ENCODE data around the gene ANGPTL7. TPM values are rescaled to one million over a fixed set of nuclear protein-coding genes. Genes with fewer than 3 reads are reported as not detected.
"Not testable (repeated sequence)": the region's sequence is repeated elsewhere in the genome, so short reads cannot be mapped to it uniquely, and the experiment has no call there.

The ANGPTL7 gene
- polyA plus RNA-seq, 6 donors from 2014 or later = not detected

DNA sequence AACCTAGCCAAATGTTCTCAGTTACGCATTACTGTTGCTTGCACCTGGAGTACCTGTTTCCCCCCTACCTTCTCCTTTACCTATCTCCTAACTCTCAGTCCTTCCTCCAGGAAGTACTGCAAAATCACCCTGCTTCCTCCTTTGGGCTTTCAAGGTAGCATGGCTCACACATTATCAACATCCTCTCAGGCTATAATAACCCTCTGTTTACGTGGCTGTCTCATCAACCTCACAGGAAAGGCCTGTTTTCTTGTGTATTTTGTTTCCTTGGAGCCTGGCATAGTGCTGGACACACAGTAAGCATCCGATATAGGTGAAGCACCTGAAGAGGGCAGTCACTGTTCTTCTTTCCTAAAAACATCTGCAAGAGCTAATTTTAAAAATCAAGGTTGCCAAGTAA, 32.7 kb upstream of the ANGPTL7 start:
- Mint-ChIP-seq H3K4me1 (peaks cover 18 to 25% (median 22%) of the 10 kb centered on the region in 3 donors), H3K36me3 (peaks cover 21 to 22% of the 10 kb centered on the region in 2 donors), H3K27ac (peak overlapping the region in 4 of 6 donors; percentile 20 to 98 (median 72)), H3K4me3 (peak overlapping the region in 1 of 8 donors; percentile 58), H3K27me3 (no peaks in the 10 kb centered on the region), H3K9me3 (no peaks in the 10 kb centered on the region)
- no peak for ATAC-seq (ENCODE audit: low read depth in 2 of 2)
- DNase-seq = no peak

DNA sequence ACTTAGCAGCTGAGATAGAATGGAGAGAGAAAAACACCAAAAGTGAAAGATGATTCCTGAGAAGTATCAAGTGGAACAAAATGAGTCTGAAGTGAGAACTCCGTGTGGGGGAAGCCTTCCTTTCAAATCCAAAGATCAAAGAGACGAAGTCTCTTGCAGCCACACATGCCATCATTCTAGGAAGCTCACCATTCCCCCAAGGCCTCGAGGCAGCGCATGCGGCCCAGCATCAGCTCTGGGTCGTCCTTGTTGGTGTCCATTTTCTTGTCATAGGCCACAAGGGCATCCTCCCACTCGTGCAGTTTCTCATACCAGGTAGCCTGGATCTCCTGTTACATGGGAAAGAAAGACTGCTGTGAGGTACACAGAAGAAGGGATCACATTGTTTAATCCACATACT, 32.2 kb upstream of the ANGPTL7 start:
- Mint-ChIP-seq H3K27me3 (no peaks in the 10 kb centered on the region), H3K36me3 (peaks cover 21 to 22% of the 10 kb centered on the region in 2 donors), H3K4me3 (peak overlapping the region in 1 of 8 donors; percentile 58), H3K27ac (peak overlapping the region in 5 of 6 donors; percentile 18 to 98 (median 34)), H3K9me3 (peaks cover 0 to under 1% (median 0%) of the 10 kb centered on the region in 7 donors), H3K4me1 (peaks cover 18 to 25% (median 22%) of the 10 kb centered on the region in 3 donors)
- no peak for ATAC-seq (ENCODE audit: low read depth in 2 of 2)
- no peak for DNase-seq

DNA sequence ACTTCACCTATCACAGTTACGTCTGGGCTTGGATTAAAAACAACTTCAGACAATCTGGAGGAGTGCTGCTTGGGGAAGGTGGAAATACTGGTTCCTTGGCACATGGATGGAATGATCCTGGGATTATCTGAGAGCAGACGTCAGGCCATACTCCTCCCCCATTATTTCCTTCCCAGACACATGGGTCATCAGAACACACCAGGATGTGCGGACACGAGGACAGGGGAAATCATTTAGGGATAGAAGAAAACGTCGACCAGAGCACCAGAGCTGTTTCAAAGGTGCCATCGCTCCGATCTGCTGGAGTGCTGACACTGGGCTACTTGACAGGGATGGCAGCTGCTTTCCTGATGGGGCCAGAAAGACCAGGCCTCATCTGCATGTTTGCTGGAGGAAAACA, 31.8 kb upstream of the ANGPTL7 start:
- Mint-ChIP-seq H3K9me3 (peaks cover 0 to 3% (median 0%) of the 10 kb centered on the region in 7 donors), H3K27ac (peak overlapping the region in 3 of 6 donors; percentile 65 to 86 (median 67)), H3K27me3 (no peaks in the 10 kb centered on the region), H3K4me1 (peaks cover 18 to 25% (median 22%) of the 10 kb centered on the region in 3 donors), H3K36me3 (peaks cover 21 to 22% of the 10 kb centered on the region in 2 donors), H3K4me3 (peak overlapping the region in 2 of 8 donors; percentile 34 to 35)
- DNase-seq (no peak), ATAC-seq (ENCODE audit: low read depth in 2 of 2) (no peak)

DNA sequence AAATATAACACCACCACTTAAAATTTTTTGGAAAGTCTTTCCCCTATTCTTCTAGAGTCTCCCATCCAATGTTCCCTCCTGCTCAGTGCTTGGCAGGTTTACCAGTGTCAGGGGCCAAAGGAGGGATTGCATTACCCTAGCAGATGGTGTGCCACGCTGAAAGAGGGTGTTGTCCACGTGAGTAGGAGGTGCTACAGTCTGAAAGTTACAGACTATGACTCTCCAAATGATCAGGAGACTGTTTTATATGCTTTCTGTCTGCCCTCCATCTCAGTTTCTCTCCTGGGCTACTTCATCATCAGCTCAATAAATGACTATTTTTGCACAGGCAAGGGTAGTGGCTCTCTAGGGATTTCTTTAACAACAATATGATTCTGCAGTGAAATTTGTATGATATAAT, 31.3 kb upstream of the ANGPTL7 start:
- Mint-ChIP-seq H3K36me3 (peaks cover 16 to 17% of the 10 kb centered on the region in 2 donors), H3K4me3 (peak overlapping the region in 2 of 8 donors; percentile 37 to 65), H3K27ac (peak overlapping the region in 3 of 6 donors; percentile 13 to 88 (median 71)), H3K4me1 (peaks cover 18 to 25% (median 22%) of the 10 kb centered on the region in 3 donors), H3K9me3 (peaks cover 0 to 3% (median 0%) of the 10 kb centered on the region in 7 donors), H3K27me3 (no peaks in the 10 kb centered on the region)
- ATAC-seq (ENCODE audit: low read depth in 2 of 2) (no peak), DNase-seq (no peak)

DNA sequence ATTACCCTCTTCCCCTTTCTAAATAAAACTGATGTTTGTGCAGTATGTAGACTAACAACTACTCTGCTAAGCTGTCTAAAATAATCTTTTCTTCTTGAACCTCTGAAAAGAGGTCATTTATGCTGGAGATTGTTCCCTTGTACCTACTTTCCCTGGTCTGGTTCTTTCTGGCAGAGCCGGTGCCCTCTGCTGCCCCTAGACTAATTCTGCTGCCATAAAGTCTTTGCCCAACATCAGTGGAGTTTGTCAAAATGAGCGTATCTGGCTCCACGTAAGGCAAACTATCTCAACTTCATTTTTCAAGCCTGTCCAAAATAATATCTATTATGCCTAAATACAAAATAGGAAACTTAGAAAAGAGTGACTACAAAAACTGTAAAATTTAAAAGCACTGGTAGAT, 30.9 kb upstream of the ANGPTL7 start:
- Mint-ChIP-seq H3K4me3 (peak overlapping the region in 1 of 8 donors; percentile 65), H3K27me3 (no peaks in the 10 kb centered on the region), H3K36me3 (peaks cover 13% of the 10 kb centered on the region in 2 donors)

DNA sequence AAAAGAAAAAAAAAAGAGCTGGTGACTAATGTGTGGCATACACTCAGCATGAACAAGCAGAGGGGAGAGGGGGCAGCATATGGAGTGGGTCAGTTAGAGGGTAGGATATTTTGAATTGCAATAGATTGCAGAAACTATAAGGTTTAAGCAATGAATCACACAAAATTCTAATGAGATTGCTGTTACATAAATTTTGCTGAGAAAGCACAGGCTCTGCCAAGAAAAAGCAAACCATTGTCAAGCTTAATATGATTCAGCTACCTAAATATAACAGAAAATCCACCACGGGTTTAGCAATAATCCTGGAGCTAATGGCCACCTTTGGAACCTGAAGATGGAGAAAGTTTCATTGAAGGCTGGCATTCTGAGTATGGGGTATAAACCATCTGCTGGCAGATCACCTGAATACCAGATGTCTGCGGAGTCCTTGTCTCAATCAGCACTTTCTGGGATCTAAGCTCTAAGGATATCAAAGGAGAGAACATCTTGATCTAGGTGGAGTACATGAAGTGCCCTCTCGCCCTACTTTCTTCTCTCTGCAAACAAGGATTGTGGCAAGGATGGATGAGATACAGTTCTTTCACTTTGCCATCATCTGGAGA, 30.3 kb upstream of the ANGPTL7 start:
- no peak for ATAC-seq (ENCODE audit: low read depth in 2 of 2)
- H3K27me3 Mint-ChIP-seq = no peaks in the 10 kb centered on the region
- no peak overlapping the region for H3K4me3 Mint-ChIP-seq
- DNase-seq = no peak
- H3K4me1 Mint-ChIP-seq = peaks cover 18 to 25% (median 22%) of the 10 kb centered on the region in 3 donors
- peaks cover 13 to 17% of the 10 kb centered on the region in 2 donors for H3K36me3 Mint-ChIP-seq
- H3K9me3 Mint-ChIP-seq = peaks cover 0 to 3% (median 0%) of the 10 kb centered on the region in 7 donors
- H3K27ac Mint-ChIP-seq = peak overlapping the region in 3 of 6 donors; percentile 43 to 88 (median 71)

More for the DNA sequence above, 30.9 kb upstream of the ANGPTL7 start:
- ATAC-seq (ENCODE audit: low read depth in 2 of 2) = no peak
- no peak for DNase-seq
- Mint-ChIP-seq H3K4me1 (peaks cover 18 to 25% (median 22%) of the 10 kb centered on the region in 3 donors), H3K9me3 (peaks cover 0 to 3% (median 0%) of the 10 kb centered on the region in 7 donors), H3K27ac (peak overlapping the region in 5 of 6 donors; percentile 13 to 94 (median 71))

DNA sequence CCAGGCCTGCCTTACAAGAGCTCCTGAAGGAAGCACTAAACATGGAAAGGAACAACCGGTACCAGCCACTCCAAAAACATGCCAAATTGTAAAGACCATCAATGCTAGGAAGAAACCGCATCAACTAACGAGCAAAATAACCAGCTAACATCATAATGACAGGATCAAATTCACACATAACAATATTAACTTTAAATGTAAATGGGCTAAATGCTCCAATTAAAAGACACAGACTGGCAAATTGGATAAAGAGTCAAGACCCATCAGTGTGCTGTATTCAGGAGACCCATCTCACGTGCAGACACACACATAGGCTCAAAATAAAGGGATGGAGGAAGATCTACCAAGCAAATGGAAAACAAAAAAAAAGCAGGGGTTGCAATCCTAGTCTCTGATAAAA, 26.4 kb upstream of the ANGPTL7 start:
- not testable (repeated sequence) for H3K9me3 Mint-ChIP-seq; DNase-seq; ATAC-seq (ENCODE audit: low read depth in 2 of 2); H3K36me3 Mint-ChIP-seq; H3K4me1 Mint-ChIP-seq; H3K27me3 Mint-ChIP-seq; H3K27ac Mint-ChIP-seq
- peak overlapping the region in 1 of 8 donors; percentile 22 for H3K4me3 Mint-ChIP-seq

DNA sequence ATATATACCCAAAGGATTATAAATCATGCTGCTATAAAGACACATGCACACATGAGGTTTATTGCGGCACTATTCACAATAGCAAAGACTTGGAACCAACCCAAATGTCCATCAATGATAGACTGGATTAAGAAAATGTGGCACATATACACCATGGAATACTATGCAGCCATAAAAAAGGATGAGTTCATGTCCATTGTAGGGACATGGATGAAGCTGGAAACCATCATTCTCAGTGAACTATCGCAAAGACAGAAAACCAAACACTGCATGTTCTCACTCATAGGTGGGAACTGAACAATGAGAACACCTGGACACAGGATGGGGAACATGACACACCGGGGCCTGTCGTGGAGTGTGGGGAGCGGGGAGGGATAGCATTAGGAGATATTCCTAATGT, 22.4 kb upstream of the ANGPTL7 start:
- H3K27ac Mint-ChIP-seq = peak overlapping the region in 1 of 6 donors; percentile 29
- not testable (repeated sequence) for H3K4me3 Mint-ChIP-seq; DNase-seq; ATAC-seq (ENCODE audit: low read depth in 2 of 2); H3K4me1 Mint-ChIP-seq; H3K27me3 Mint-ChIP-seq; H3K36me3 Mint-ChIP-seq; H3K9me3 Mint-ChIP-seq

DNA sequence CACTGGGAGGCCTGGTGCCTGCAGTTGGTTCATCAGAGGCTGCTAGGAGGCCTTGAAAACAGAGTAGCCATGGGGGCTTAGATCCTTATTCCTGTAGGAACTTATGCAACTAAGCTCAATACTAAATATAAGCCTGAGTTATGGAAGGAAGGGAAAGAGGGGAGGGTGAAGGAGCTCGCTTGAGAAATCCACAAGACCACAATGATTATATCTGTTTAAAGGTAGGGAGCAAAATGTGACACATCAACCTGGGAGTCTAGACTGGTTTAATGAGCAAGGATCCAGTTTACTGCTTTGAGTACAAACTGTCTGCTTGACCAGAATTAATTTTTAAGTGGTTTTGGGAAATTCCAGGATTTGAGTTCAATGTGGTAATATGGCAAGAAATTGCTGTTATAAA, 20.4 kb upstream of the ANGPTL7 start:
- H3K36me3 Mint-ChIP-seq = peaks cover 4 to 6% of the 10 kb centered on the region in 2 donors
- no peaks in the 10 kb centered on the region for H3K27me3 Mint-ChIP-seq
- H3K9me3 Mint-ChIP-seq = peaks cover 0 to 6% (median 0%) of the 10 kb centered on the region in 7 donors
- H3K27ac Mint-ChIP-seq = peak overlapping the region in 2 of 6 donors; percentile 13 to 60
- no peak for DNase-seq
- no peak overlapping the region for H3K4me3 Mint-ChIP-seq
- no peak for ATAC-seq (ENCODE audit: low read depth in 2 of 2)
- H3K4me1 Mint-ChIP-seq = peaks cover 0 to 4% (median 0%) of the 10 kb centered on the region in 3 donors

DNA sequence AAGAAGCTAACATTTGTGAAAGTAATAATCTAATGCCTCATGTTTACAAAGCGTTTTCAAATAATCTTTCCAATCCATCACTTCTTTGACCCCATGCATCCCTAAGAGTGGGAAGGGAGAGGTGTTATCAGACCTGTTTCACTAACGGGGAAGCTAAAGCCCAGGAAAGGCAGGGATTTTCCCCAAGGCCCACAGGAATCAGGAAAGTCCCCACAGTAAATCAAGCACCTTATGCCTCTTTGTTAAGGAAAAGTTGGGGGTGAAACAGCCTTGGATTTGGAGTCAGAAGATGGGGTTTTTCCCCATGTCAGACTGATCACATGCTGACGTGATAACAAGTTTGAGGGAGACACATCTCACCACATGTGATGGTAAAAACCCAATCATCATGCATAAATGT, 20.0 kb upstream of the ANGPTL7 start:
- H3K27ac Mint-ChIP-seq = peak overlapping the region in 1 of 6 donors; percentile 38
- peaks cover 0 to 4% (median 0%) of the 10 kb centered on the region in 3 donors for H3K4me1 Mint-ChIP-seq
- H3K9me3 Mint-ChIP-seq = peaks cover 0 to 6% (median 0%) of the 10 kb centered on the region in 7 donors
- peaks cover 5 to 9% of the 10 kb centered on the region in 2 donors for H3K36me3 Mint-ChIP-seq
- no peaks in the 10 kb centered on the region for H3K27me3 Mint-ChIP-seq
- no peak overlapping the region for H3K4me3 Mint-ChIP-seq
- no peak for ATAC-seq (ENCODE audit: low read depth in 2 of 2)
- DNase-seq = no peak

DNA sequence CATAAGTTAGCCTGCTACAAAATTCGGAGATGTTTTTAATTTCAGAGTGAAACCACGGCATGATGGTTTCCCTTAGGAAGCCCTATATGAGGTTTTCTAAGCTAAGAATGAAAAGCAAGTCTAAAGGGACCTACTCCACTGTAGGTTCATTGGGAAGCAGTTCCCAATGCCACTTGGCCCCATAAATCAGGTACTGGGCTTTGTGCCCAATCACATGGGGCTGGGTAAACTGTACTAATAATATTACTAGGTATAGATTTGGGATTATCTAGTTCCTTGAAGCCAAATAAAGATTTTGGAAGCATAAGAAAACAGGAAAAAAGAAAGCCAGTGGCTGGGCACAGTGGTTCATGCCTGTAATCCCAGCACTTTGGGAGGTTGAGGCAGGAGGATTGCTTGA, 19.1 kb upstream of the ANGPTL7 start:
- DNase-seq = no peak
- H3K4me3 Mint-ChIP-seq = no peak overlapping the region
- H3K9me3 Mint-ChIP-seq = peaks cover 0 to 6% (median 0%) of the 10 kb centered on the region in 7 donors
- H3K36me3 Mint-ChIP-seq = peaks cover 5 to 13% of the 10 kb centered on the region in 2 donors
- H3K4me1 Mint-ChIP-seq = peaks cover 0 to 4% (median 0%) of the 10 kb centered on the region in 3 donors
- H3K27me3 Mint-ChIP-seq = no peaks in the 10 kb centered on the region
- no peak overlapping the region for H3K27ac Mint-ChIP-seq
- ATAC-seq (ENCODE audit: low read depth in 2 of 2) = no peak

DNA sequence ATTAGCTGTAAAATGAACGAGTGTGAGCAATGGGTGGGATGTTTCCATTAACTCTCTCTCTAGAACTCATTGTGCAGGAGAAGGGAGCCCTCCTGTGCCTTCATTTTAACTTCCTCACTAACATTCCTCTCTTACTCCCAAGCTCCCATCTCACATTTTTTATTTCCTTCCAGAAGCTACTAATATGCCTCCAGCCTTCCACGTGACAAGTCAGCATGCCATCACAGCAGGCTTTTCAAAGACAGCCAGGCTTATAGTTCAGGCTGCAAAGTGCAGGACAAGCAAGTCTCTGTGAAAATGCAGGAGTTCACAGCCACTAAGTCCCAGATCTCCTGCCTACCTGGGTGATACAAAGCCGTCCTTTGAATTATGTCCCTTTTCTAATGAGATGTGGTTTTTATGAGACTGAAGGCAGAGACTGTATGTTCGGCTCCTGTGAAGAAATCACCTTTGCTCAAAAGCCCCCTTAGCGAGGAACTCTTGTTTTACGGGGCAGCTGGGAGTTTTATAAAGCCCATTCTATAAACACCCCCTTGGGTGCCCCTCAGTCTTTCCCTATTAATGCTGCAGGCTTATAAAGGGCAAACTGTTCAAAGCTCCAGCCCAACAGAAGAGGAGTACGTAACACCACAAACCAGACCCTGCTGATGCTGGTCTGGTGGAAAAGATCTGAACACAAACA, 14.8 kb upstream of the ANGPTL7 start:
- Mint-ChIP-seq H3K9me3 (no peaks in the 10 kb centered on the region), H3K27me3 (no peaks in the 10 kb centered on the region), H3K27ac (peak overlapping the region in 2 of 6 donors; percentile 83 to 89), H3K4me3 (no peak overlapping the region), H3K36me3 (peaks cover 5 to 13% of the 10 kb centered on the region in 2 donors), H3K4me1 (peaks cover 0 to 4% (median 0%) of the 10 kb centered on the region in 3 donors)
- ATAC-seq (ENCODE audit: low read depth in 2 of 2) (no peak), DNase-seq (no peak)

DNA sequence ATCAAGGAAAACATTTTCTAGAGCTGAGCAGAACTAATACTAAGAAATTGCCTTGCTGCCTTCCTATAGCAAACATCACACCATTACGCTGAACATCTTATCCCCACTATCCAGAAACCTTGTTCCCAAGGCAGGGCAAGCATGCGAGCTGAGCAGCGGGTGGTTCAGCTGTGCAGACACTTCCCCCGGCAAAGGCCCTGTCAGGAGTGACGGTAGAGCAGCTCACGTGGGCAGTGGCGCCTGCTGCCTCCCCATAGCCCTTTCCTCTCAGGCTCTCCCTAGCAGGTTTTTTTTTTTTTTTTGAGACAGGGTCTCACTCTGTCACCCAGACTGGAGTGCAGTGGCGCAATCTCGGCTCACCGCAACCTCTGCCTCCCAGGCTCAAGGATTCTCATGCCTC, 13.7 kb upstream of the ANGPTL7 start:
- H3K36me3 Mint-ChIP-seq = peaks cover 5 to 13% of the 10 kb centered on the region in 2 donors
- no peak overlapping the region for H3K4me3 Mint-ChIP-seq
- H3K27ac Mint-ChIP-seq = peak overlapping the region in 1 of 6 donors; percentile 13
- peaks cover 0 to 4% (median 0%) of the 10 kb centered on the region in 3 donors for H3K4me1 Mint-ChIP-seq
- H3K9me3 Mint-ChIP-seq = no peaks in the 10 kb centered on the region
- no peak for DNase-seq
- ATAC-seq (ENCODE audit: low read depth in 2 of 2) = no peak
- H3K27me3 Mint-ChIP-seq = no peaks in the 10 kb centered on the region

Data from naive B cell (primary cell).